Chondrocyte (in vitro differentiated cells): Measurements from ENCODE around the gene SH2B2. TPM values are rescaled to one million over a fixed set of nuclear protein-coding genes. Genes with fewer than 3 reads are reported as not detected.

ENCODE experiments used
- DNase-seq: peaks from one replicate; pipeline ENCODE4 v3.0.0; 2021; ENCODE audit warnings: mixed read lengths, low spot score
- H3K27ac Mint-ChIP-seq: one replicate; pipeline ENCODE4 v1.8.0; 2021; ENCODE audit warnings: mild to moderate bottlenecking, moderate library complexity, mixed read lengths; ENCODE audit not compliant: unreplicated experiment
- H3K27me3 Mint-ChIP-seq: 2 replicates; pipeline ENCODE4 v1.8.0; 2021; ENCODE audit warnings: low read depth, mixed read lengths
- H3K36me3 Mint-ChIP-seq: 2 replicates; pipeline ENCODE4 v1.8.0; 2021; ENCODE audit warnings: low read depth, mixed read lengths
- H3K4me1 Mint-ChIP-seq: 2 replicates; pipeline ENCODE4 v1.8.0; 2021; ENCODE audit warnings: low read depth, mild to moderate bottlenecking, mixed read lengths
- H3K4me3 Mint-ChIP-seq: one replicate; pipeline ENCODE4 v1.8.0; 2021; ENCODE audit warnings: mild to moderate bottlenecking, moderate library complexity, mixed read lengths; ENCODE audit not compliant: unreplicated experiment
- H3K9me3 Mint-ChIP-seq: 2 replicates; pipeline ENCODE4 v1.8.0; 2021; ENCODE audit warnings: low read depth, mixed read lengths
- CTCF ChIP-seq: fragments of 200-600 bp; sonication (generic); IDR thresholded peaks from 2 replicates; pipeline ENCODE4 v1.5.0; 2021; ENCODE audit warnings: antibody characterized with exemption, mild to moderate bottlenecking, moderate library complexity
- total RNA-seq: library from RNA; stranded (reverse); gene quantifications from 3 replicates; pipeline ENCODE4 v1.2.1, GENCODE V29; 2021

The SH2B2 gene
- total RNA-seq, 1 donor from 2014 or later = 4.1 TPM

GRCh38 chr7:102248456-102249395, 37.9 kb upstream of the SH2B2 start:
- TF ChIP-seq CTCF = no peak
- Mint-ChIP-seq H3K4me1 (no peaks in the 10 kb centered on the region), H3K27ac (no peak overlapping the region), H3K27me3 (no peaks in the 10 kb centered on the region), H3K4me3 (no peak overlapping the region), H3K9me3 (no peaks in the 10 kb centered on the region), H3K36me3 (peaks cover 19% of the 10 kb centered on the region)
- DNase-seq = no peak

GRCh38 chr7:102251531-102252365, 34.9 kb upstream of the SH2B2 start:
- TF ChIP-seq CTCF = no peak
- no peaks in the 10 kb centered on the region for H3K4me1 Mint-ChIP-seq
- DNase-seq = no peak
- no peak overlapping the region for H3K27ac Mint-ChIP-seq
- peaks cover 22% of the 10 kb centered on the region for H3K36me3 Mint-ChIP-seq
- no peaks in the 10 kb centered on the region for H3K27me3 Mint-ChIP-seq
- no peaks in the 10 kb centered on the region for H3K9me3 Mint-ChIP-seq
- H3K4me3 Mint-ChIP-seq = no peak overlapping the region

- Mint-ChIP-seq H3K9me3 (no peaks in the 10 kb centered on the region), H3K36me3 (peaks cover 19% of the 10 kb centered on the region), H3K4me3 (no peak overlapping the region), H3K4me1 (no peaks in the 10 kb centered on the region), H3K27me3 (no peaks in the 10 kb centered on the region), H3K27ac (no peak overlapping the region)
- no peak for TF ChIP-seq CTCF
- no peak for DNase-seq
These were observed 34.2 kb upstream of the SH2B2 start for GRCh38 chr7:102252366-102252982.

GRCh38 chr7:102253066-102253972, 33.3 kb upstream of the SH2B2 start:
- no peaks in the 10 kb centered on the region for H3K27me3 Mint-ChIP-seq

More at GRCh38 chr7:102253066-102253972, 33.3 kb upstream of the SH2B2 start:
- TF ChIP-seq CTCF = no peak
- H3K4me1 Mint-ChIP-seq = no peaks in the 10 kb centered on the region
- no peak for DNase-seq
- H3K36me3 Mint-ChIP-seq = peaks cover 18% of the 10 kb centered on the region
- no peak overlapping the region for H3K4me3 Mint-ChIP-seq
- H3K9me3 Mint-ChIP-seq = no peaks in the 10 kb centered on the region
- no peak overlapping the region for H3K27ac Mint-ChIP-seq
